B cell (primary cell): ENCODE measurements around the gene ELMO1. TPM values are rescaled to one million over a fixed set of nuclear protein-coding genes. Genes with fewer than 3 reads are reported as not detected.

Experiments used
- ATAC-seq: fragments of 200-7000 bp; cut with Tn5 transposase; one replicate; pipeline ENCODE4 v1.10.0; 2021; ENCODE audit warnings: low read depth, mild to moderate bottlenecking, moderate number of reproducible peaks, moderate library complexity
- CTCF ChIA-PET: fragments of 350-600 bp; sonication (Branson Sonifier 250); formaldehyde crosslinking; loops from one replicate; lab custom pipeline; 2021; ENCODE audit warnings: antibody characterized with exemption, inconsistent platforms; lab: Charles Lee
- POLR2A ChIA-PET: fragments of 350-600 bp; sonication (Branson Sonifier 250); formaldehyde crosslinking; loops from one replicate; lab custom pipeline; 2021; ENCODE audit warnings: antibody characterized with exemption; lab: Charles Lee
- DNase-seq: peaks from one replicate; pipeline ENCODE4 v3.0.0; 2013
- H2AFZ ChIP-seq: 2 replicates; pipeline ENCODE4 v1.6.1; 2012; ENCODE audit warnings: mild to moderate bottlenecking, low read depth, low read length; ENCODE audit not compliant: insufficient read depth, poor library complexity, severe bottlenecking
- H3K27ac ChIP-seq, 2 donors: 1 replicate in 1 of 2; 2 replicates in 1 of 2; pipeline ENCODE4 v1.5.1; 2012 to 2013; ENCODE audit warnings: low read length in 2 of 2, mild to moderate bottlenecking in 2 of 2, moderate library complexity in 1 of 2
- H3K27me3 ChIP-seq, 4 experiments: fragments of 200-600 bp in 1 of 4; sonication (generic) in 1 of 4; replicated peaks in 1 of 4; 1 replicate in 2 of 4; 2 replicates in 2 of 4; pipeline versions ENCODE4 v1.6.1 to v1.7.0; 2013 to 2016; ENCODE audit warnings: low read length in 3 of 4, mild to moderate bottlenecking in 2 of 4, mixed read lengths in 1 of 4, moderate library complexity in 1 of 4; ENCODE audit not compliant: insufficient read depth in 4 of 4, control insufficient read depth in 3 of 4; ENCODE audit errors: control extremely low read depth in 1 of 4
- H3K36me3 ChIP-seq, 2 experiments: replicated peaks in 1 of 2; 1 replicate in 1 of 2; 2 replicates in 1 of 2; pipeline versions ENCODE4 v1.6.1 to v1.7.1; 2013; ENCODE audit warnings: low read length in 1 of 2; ENCODE audit not compliant: insufficient read depth in 2 of 2, control insufficient read depth in 1 of 2; ENCODE audit errors: control extremely low read depth in 1 of 2, extremely low read depth in 1 of 2
- H3K4me1 ChIP-seq, 2 donors: fragments of 200-600 bp in 1 of 2; sonication (generic) in 1 of 2; 1 replicate in 1 of 2; 2 replicates in 1 of 2; pipeline versions ENCODE4 v1.5.1 to v1.6.1; 2013 to 2017; ENCODE audit warnings: low read length in 2 of 2; ENCODE audit not compliant: control insufficient read depth in 2 of 2, insufficient read depth in 2 of 2
- H3K4me2 ChIP-seq: replicated peaks from 2 replicates; pipeline ENCODE3; 2012; ENCODE audit warnings: mild to moderate bottlenecking, low read depth, low read length; ENCODE audit not compliant: poor library complexity, severe bottlenecking
- H3K4me3 ChIP-seq, 5 experiments: fragments of 200-600 bp in 1 of 5; sonication (generic) in 1 of 5; 1 replicate in 3 of 5; 2 replicates in 2 of 5; pipeline versions ENCODE4 v1.5.1 to v1.7.0; 2011 to 2016; ENCODE audit warnings: low read length in 4 of 5, mild to moderate bottlenecking in 4 of 5, low read depth in 2 of 5, control low read depth in 1 of 5, moderate library complexity in 1 of 5; ENCODE audit not compliant: insufficient read depth in 1 of 5; ENCODE audit errors: control extremely low read depth in 1 of 5, extremely low read depth in 1 of 5
- H3K79me2 ChIP-seq: fragments of 200-600 bp; sonication (generic); one replicate; pipeline ENCODE4 v1.6.0; 2016; ENCODE audit warnings: low read length; ENCODE audit not compliant: control insufficient read depth, insufficient read depth
- H3K9ac ChIP-seq: fragments of 200-600 bp; sonication (generic); 2 replicates; pipeline ENCODE4 v1.6.1; 2017; ENCODE audit warnings: mild to moderate bottlenecking, low read length, moderate library complexity
- H3K9me3 ChIP-seq, 3 donors: one replicate each; pipeline versions ENCODE4 v1.6.1 to v1.7.1; 2013; ENCODE audit warnings: low read length in 2 of 3; ENCODE audit not compliant: control insufficient read depth in 2 of 3, insufficient read depth in 1 of 3; ENCODE audit errors: control extremely low read depth in 1 of 3
- H4K20me1 ChIP-seq: 2 replicates; pipeline ENCODE4 v1.6.0; 2012; ENCODE audit warnings: mild to moderate bottlenecking, low read length; ENCODE audit not compliant: insufficient read depth, control insufficient read depth, poor library complexity, severe bottlenecking
- H3K27ac Mint-ChIP-seq: one replicate; pipeline ENCODE4 v1.8.0; 2021; ENCODE audit warnings: mixed read lengths
- H3K27me3 Mint-ChIP-seq: one replicate; pipeline ENCODE4 v1.8.0; 2021; ENCODE audit warnings: mixed read lengths
- H3K4me1 Mint-ChIP-seq: one replicate; pipeline ENCODE4 v1.8.0; 2021; ENCODE audit warnings: mixed read lengths
- H3K4me3 Mint-ChIP-seq: one replicate; pipeline ENCODE4 v1.8.0; 2021; ENCODE audit warnings: mixed read lengths
- H3K9me3 Mint-ChIP-seq: one replicate; pipeline ENCODE4 v1.8.0; 2022; ENCODE audit warnings: mixed read lengths; ENCODE audit not compliant: insufficient read depth
- CTCF ChIP-seq: fragments of 200-600 bp; IDR thresholded peaks from one replicate; pipeline ENCODE4 v1.8.0; 2022; ENCODE audit warnings: antibody characterized with exemption, mild to moderate bottlenecking
- EZH2 ChIP-seq: IDR thresholded peaks from 2 replicates; pipeline ENCODE4 v1.6.1; 2012; ENCODE audit warnings: borderline replicate concordance, low read depth, mild to moderate bottlenecking, moderate library complexity, low read length; ENCODE audit not compliant: insufficient read depth, poor library complexity, severe bottlenecking
- WGBS: methylation state at CpG from one replicate; pipeline ENCODE4 v1.1.5; 2013; ENCODE audit warnings: missing lambda C conversion rate; ENCODE audit not compliant: insufficient coverage; 5-methylcytosine and 5-hydroxymethylcytosine counted together
- intact Hi-C: fragments of 100-400 bp; cut with micrococcal nuclease; formaldehyde crosslinking; loops from one replicate; pipeline ENCODE4 v1.10.0; 2022
- polyA plus RNA-seq: library from polyadenylated mRNA; depleted of rRNA; stranded (reverse); fragments of >200 nt; gene quantifications from 2 replicates; pipeline ENCODE4 v1.2.3, GENCODE V29; 2012
- total RNA-seq, 2 donors: library from RNA; stranded (reverse); fragments of 120-200 nt in 1 of 2; gene quantifications; 1 replicate in 1 of 2; 2 replicates in 1 of 2; pipeline versions ENCODE4 v1.2.3 to v1.2.4, GENCODE V29; 2013 to 2022

Gene ELMO1
- total and polyA plus RNA-seq, 2 donors (not counting 1 experiment from before 2014, with no cell fraction given), result 44.7 to 177 TPM

DNA sequence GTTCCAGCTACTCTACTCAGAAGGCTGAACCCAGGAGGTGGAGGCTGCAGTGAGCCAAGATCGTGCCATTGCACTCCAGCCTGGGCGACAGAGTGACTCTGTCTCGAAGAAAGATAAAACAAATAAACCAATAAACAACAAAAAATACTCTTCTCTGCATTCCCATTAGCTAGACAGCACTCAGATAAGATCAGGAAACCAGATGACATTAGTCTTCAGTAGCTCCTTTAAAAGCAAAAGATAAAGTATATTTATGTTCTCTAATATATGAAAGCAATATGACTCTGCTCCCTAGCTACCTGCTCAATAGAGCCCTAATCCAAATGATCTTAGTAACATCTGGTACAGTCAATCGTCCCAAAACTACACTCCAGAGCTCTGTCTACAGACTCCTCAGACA lies 212.9 kb downstream of the ELMO1 start:
- POLR2A ChIA-PET, result no interaction called here
- no peak overlapping the region for H3K27ac Mint-ChIP-seq

More for the DNA sequence above, 212.9 kb downstream of the ELMO1 start:
- TF ChIP-seq EZH2, result no peak
- TF ChIP-seq CTCF, result no peak
- H4K20me1 ChIP-seq, result peaks cover 12% of the 10 kb centered on the region
- H2AFZ ChIP-seq, result no peak overlapping the region
- H3K36me3 ChIP-seq, result peaks cover 9 to 12% of the 10 kb centered on the region in 2 experiments
- no peaks in the 10 kb centered on the region for H3K9me3 Mint-ChIP-seq
- no peaks in the 10 kb centered on the region for H3K79me2 ChIP-seq
- intact Hi-C loops, result loop anchor here (1.0 kb wide), 5 partner anchors 117 to 597 kb away; partner anchors contain the start of gene ELMO1
- ATAC-seq (no peak), DNase-seq (no peak)
- H3K4me2 ChIP-seq, result no peak overlapping the region
- H3K9me3 ChIP-seq, result no peaks in the 10 kb centered on the region
- whole genome bisulfite sequencing, result no CpG with 5 or more reads among the region's 4 CpGs
- no peak overlapping the region for H3K9ac ChIP-seq
- no peak overlapping the region for H3K4me3 ChIP-seq
- no peaks in the 10 kb centered on the region for H3K27me3 Mint-ChIP-seq
- CTCF ChIA-PET, result interaction anchor here (1.1 to 9.6 kb wide), 22 partner anchors 10 to 597 kb away, joined by 3 to 186 read pairs (median 6); partner anchors contain the start of gene ELMO1
- H3K27ac ChIP-seq, result no peak overlapping the region
- H3K4me3 Mint-ChIP-seq, result no peak overlapping the region
- no peaks in the 10 kb centered on the region for H3K4me1 ChIP-seq
- no peaks in the 10 kb centered on the region for H3K27me3 ChIP-seq
- H3K4me1 Mint-ChIP-seq, result peaks cover 2% of the 10 kb centered on the region
